ENCODE data around the gene SPSB1. TPM values are rescaled to one million over a fixed set of nuclear protein-coding genes. Genes with fewer than 3 reads are reported as not detected.

The SPSB1 gene
- total RNA-seq, 1 donor from 2014 or later: 14.7 TPM

- no peak for TF ChIP-seq CTCF (IDR thresholded peaks at IDR 0.05)
- H3K4me3 ChIP-seq: no peak overlapping the region
- no peak overlapping the region for H3K27ac ChIP-seq
- intact Hi-C loops (cut with DNase I): no loop called here
- no peaks in the 10 kb centered on the region for H3K36me3 ChIP-seq
- ATAC-seq (peak in 1 of 2 donors; percentile 62), DNase-seq (no peak)
- no peaks in the 10 kb centered on the region for H3K9me3 ChIP-seq
- no peaks in the 10 kb centered on the region for H3K27me3 ChIP-seq (ENCODE audit: low read depth)
- peaks cover 39% of the 10 kb centered on the region for H3K4me1 ChIP-seq
Observed at GRCh38 chr1:9314711-9315379, 22.2 kb downstream of the SPSB1 start.

GRCh38 chr1:9315411-9316079, 22.9 kb downstream of the SPSB1 start:
- Histone ChIP-seq H3K9me3 (no peaks in the 10 kb centered on the region), H3K4me3 (no peak overlapping the region), H3K27ac (no peak overlapping the region), H3K27me3 (ENCODE audit: low read depth) (no peaks in the 10 kb centered on the region), H3K4me1 (peaks cover 46% of the 10 kb centered on the region), H3K36me3 (no peaks in the 10 kb centered on the region)
- no peak for ATAC-seq
- intact Hi-C loops (cut with DNase I): no loop called here
- TF ChIP-seq CTCF (IDR thresholded peaks at IDR 0.05): no peak
- no peak for DNase-seq

- Histone ChIP-seq H3K36me3 (no peaks in the 10 kb centered on the region), H3K4me1 (peaks cover 51% of the 10 kb centered on the region), H3K9me3 (no peaks in the 10 kb centered on the region), H3K27me3 (ENCODE audit: low read depth) (no peaks in the 10 kb centered on the region), H3K27ac (no peak overlapping the region), H3K4me3 (no peak overlapping the region)
- no peak for TF ChIP-seq CTCF (IDR thresholded peaks at IDR 0.05)
- intact Hi-C loops (cut with DNase I): no loop called here
- DNase-seq (no peak), ATAC-seq (peak in 1 of 2 donors; percentile 4)
Observed at GRCh38 chr1:9316080-9316444, 23.4 kb downstream of the SPSB1 start.

GRCh38 chr1:9316512-9316911, 23.8 kb downstream of the SPSB1 start:
- intact Hi-C loops (cut with DNase I): no loop called here
- H3K4me3 ChIP-seq: no peak overlapping the region
- peaks cover 55% of the 10 kb centered on the region for H3K4me1 ChIP-seq
- H3K27me3 ChIP-seq (ENCODE audit: low read depth): no peaks in the 10 kb centered on the region
- H3K36me3 ChIP-seq: no peaks in the 10 kb centered on the region
- H3K27ac ChIP-seq: no peak overlapping the region
- H3K9me3 ChIP-seq: no peaks in the 10 kb centered on the region
- DNase-seq (no peak), ATAC-seq (no peak)
- no peak for TF ChIP-seq CTCF (IDR thresholded peaks at IDR 0.05)

- Histone ChIP-seq H3K4me3 (no peak overlapping the region), H3K9me3 (no peaks in the 10 kb centered on the region), H3K27ac (no peak overlapping the region), H3K4me1 (peaks cover 61% of the 10 kb centered on the region), H3K27me3 (ENCODE audit: low read depth) (no peaks in the 10 kb centered on the region), H3K36me3 (no peaks in the 10 kb centered on the region)
- no peak for DNase-seq
- intact Hi-C loops (cut with DNase I): no loop called here
- ATAC-seq: no peak
- no peak for TF ChIP-seq CTCF (IDR thresholded peaks at IDR 0.05)
Observed at GRCh38 chr1:9317072-9317471, 24.4 kb downstream of the SPSB1 start.
